Endothelial cell of umbilical vein (primary cell): ENCODE results near the gene SLC34A1. TPM values are rescaled to one million over a fixed set of nuclear protein-coding genes. Genes with fewer than 3 reads are reported as not detected.
A peak's percentile ranks its signal among the peaks of the same experiment; 100 is the strongest.

Source experiments
- BruUV-seq: library from RNA; stranded (reverse); fragments of 400-500 nt; replicated peaks from 2 replicates; lab custom pipeline; 2021; lab: Mats Ljungman, UMichigan
- CTCF ChIA-PET: fragments of 300-600, 350-600 bp; sonication (Branson Sonifier 250); formaldehyde crosslinking; loops from one replicate; lab custom pipeline; 2021; ENCODE audit warnings: antibody characterized with exemption, inconsistent platforms; lab: Charles Lee
- POLR2A ChIA-PET: fragments of 300-600, 350-600 bp; sonication (Branson Sonifier 250); formaldehyde crosslinking; loops from one replicate; lab custom pipeline; 2021; ENCODE audit warnings: antibody characterized with exemption, inconsistent platforms; lab: Charles Lee
- DNase-seq: peaks from one replicate; pipeline ENCODE4 v3.0.0-alpha.2; 2011; ENCODE audit warnings: low read depth, low spot score
- FAIRE-seq: peaks from 2 replicates; lab custom pipeline; 2011; peaks lifted over from hg19 to GRCh38; lab: Jason Lieb, UNC
- H2AFZ ChIP-seq: 2 replicates; pipeline ENCODE4 v1.6.0; 2012; ENCODE audit warnings: low read depth, low read length, control low read depth, inconsistent platforms
- H3K27ac ChIP-seq: 2 replicates; pipeline ENCODE4 v1.5.1; 2011; ENCODE audit warnings: low read depth, mild to moderate bottlenecking, control low read depth, low read length, moderate library complexity; ENCODE audit not compliant: insufficient read depth
- H3K27me3 ChIP-seq, 2 experiments: 2 replicates each; pipeline versions ENCODE4 v1.6.0 to v1.6.1; 2011; ENCODE audit warnings: low read length in 2 of 2, mixed read lengths in 1 of 2; ENCODE audit not compliant: control insufficient read depth in 2 of 2, insufficient read depth in 2 of 2
- H3K36me3 ChIP-seq, 2 experiments: 2 replicates in 1 of 2; 3 replicates in 1 of 2; pipeline ENCODE4 v1.5.1; 2011; ENCODE audit warnings: low read length in 2 of 2, mild to moderate bottlenecking in 1 of 2, moderate library complexity in 1 of 2; ENCODE audit not compliant: control insufficient read depth in 2 of 2, insufficient read depth in 2 of 2; ENCODE audit errors: extremely low read depth in 1 of 2
- H3K4me1 ChIP-seq: 3 replicates; pipeline ENCODE4 v1.5.1; 2011; ENCODE audit warnings: mild to moderate bottlenecking, low read length; ENCODE audit not compliant: control insufficient read depth, insufficient read depth; ENCODE audit errors: extremely low read depth
- H3K4me2 ChIP-seq: 2 replicates; pipeline ENCODE4 v1.6.1; 2011; ENCODE audit warnings: low read length, control low read depth, mixed read lengths; ENCODE audit not compliant: insufficient read depth
- H3K4me3 ChIP-seq, 3 experiments: fragments of 200-600 bp in 1 of 3; sonication (generic), shearing (Covaris generic) in 1 of 3; replicated peaks in 1 of 3; 2 replicates each; pipeline ENCODE4 v1.5.1; 2011 to 2016; ENCODE audit warnings: control low read depth in 3 of 3, low read length in 3 of 3, mild to moderate bottlenecking in 2 of 3, inconsistent platforms in 1 of 3, low read depth in 1 of 3, moderate library complexity in 1 of 3; ENCODE audit not compliant: insufficient read depth in 1 of 3
- H3K79me2 ChIP-seq: 2 replicates; pipeline ENCODE4 v1.6.0; 2012; ENCODE audit warnings: low read length, inconsistent platforms; ENCODE audit not compliant: control insufficient read depth, insufficient read depth
- H3K9ac ChIP-seq: replicated peaks from 2 replicates; pipeline ENCODE3; 2011; ENCODE audit warnings: low read length, control low read depth; ENCODE audit not compliant: insufficient read depth; ENCODE audit errors: extremely low read depth
- H3K9me1 ChIP-seq: replicated peaks from 3 replicates; pipeline ENCODE4 v1.6.0; 2011; ENCODE audit warnings: mild to moderate bottlenecking, low read length; ENCODE audit not compliant: control insufficient read depth, insufficient read depth; ENCODE audit errors: extremely low read depth
- H3K9me3 ChIP-seq: replicated peaks from 2 replicates; pipeline ENCODE4 v1.5.1; 2012; ENCODE audit warnings: low read length, inconsistent platforms; ENCODE audit not compliant: control insufficient read depth, insufficient read depth
- H4K20me1 ChIP-seq: replicated peaks from 2 replicates; pipeline ENCODE3; 2011; ENCODE audit warnings: mild to moderate bottlenecking, low read length; ENCODE audit not compliant: control insufficient read depth, insufficient read depth; ENCODE audit errors: extremely low read depth
- CTCF ChIP-seq, 2 donors: IDR thresholded peaks; 1 replicate in 1 of 2; 2 replicates in 1 of 2; pipeline ENCODE4 v1.5.1; 2011; ENCODE audit warnings: low read length in 2 of 2, mild to moderate bottlenecking in 2 of 2, moderate library complexity in 2 of 2, control low read depth in 1 of 2, inconsistent platforms in 1 of 2, low read depth in 1 of 2; ENCODE audit not compliant: insufficient read depth in 1 of 2; ENCODE audit errors: extremely low read depth in 1 of 2
- EZH2 ChIP-seq: IDR thresholded peaks from 2 replicates; pipeline ENCODE4 v1.6.1; 2012; ENCODE audit warnings: borderline replicate concordance, low read depth, mild to moderate bottlenecking, moderate library complexity, low read length, inconsistent platforms; ENCODE audit not compliant: severe bottlenecking
- FOS ChIP-seq: IDR thresholded peaks from 2 replicates; pipeline ENCODE4 v1.6.1; 2011; ENCODE audit warnings: mild to moderate bottlenecking, low read length, moderate library complexity, borderline replicate concordance; ENCODE audit not compliant: insufficient read depth
- GATA2 ChIP-seq: IDR thresholded peaks from 2 replicates; pipeline ENCODE4 v1.7.0; 2011; ENCODE audit warnings: low read depth, mild to moderate bottlenecking, moderate library complexity, mixed read lengths, low read length; ENCODE audit not compliant: insufficient read length, insufficient read depth
- JUN ChIP-seq: IDR thresholded peaks from 2 replicates; pipeline ENCODE4 v1.6.1; 2011; ENCODE audit warnings: borderline replicate concordance, low read depth; ENCODE audit not compliant: insufficient read length, insufficient read depth
- MAX ChIP-seq: IDR thresholded peaks from 2 replicates; pipeline ENCODE4 v1.6.1; 2011; ENCODE audit not compliant: insufficient read depth, insufficient read length
- MYC ChIP-seq: IDR thresholded peaks from one replicate; pipeline ENCODE4 v1.6.1; 2011; ENCODE audit warnings: mild to moderate bottlenecking, low read depth, low read length
- POLR2A ChIP-seq: IDR thresholded peaks from 2 replicates; pipeline ENCODE4 v1.6.1; 2012; ENCODE audit warnings: low read depth, mild to moderate bottlenecking, control low read depth, low read length
- POLR2AphosphoS5 ChIP-seq: IDR thresholded peaks from 2 replicates; pipeline ENCODE4 v1.6.1; 2012; ENCODE audit warnings: low read depth, mild to moderate bottlenecking, control low read depth, low read length, moderate library complexity; ENCODE audit not compliant: insufficient read depth
- dilution Hi-C: fragments of 300-500 bp; cut with MboI; formaldehyde crosslinking; loops from one replicate; pipeline ENCODE4 v1.15.0; 2019; ENCODE audit warnings: low sequenced_read_pairs; ENCODE audit not compliant: extremely low pct_ligation_motif_present
- intact Hi-C: fragments of 100-400 bp; cut with micrococcal nuclease; formaldehyde crosslinking; loops from one replicate; pipeline ENCODE4 v1.10.0; 2022
- polyA plus RNA-seq, 4 experiments: library from polyadenylated mRNA; depleted of rRNA in 3 of 4; stranded (reverse) in 3 of 4; unstranded in 1 of 4; fragments of >200 nt; gene quantifications; 2 replicates each; pipeline versions ENCODE4 v1.2.1 to v1.2.3, GENCODE V29; 2011 to 2012; ENCODE audit warnings: missing spikeins in 1 of 4
- total RNA-seq: library from RNA; stranded (reverse); gene quantifications from 2 replicates; pipeline ENCODE4 v1.2.3, GENCODE V29; 2021

Gene SLC34A1
- total and polyA plus RNA-seq, 2 donors (not counting 3 experiments of a cell fraction or from before 2014, with no cell fraction given) = not detected

- no peak overlapping the region for H3K4me2 ChIP-seq
- no peaks in the 10 kb centered on the region for H3K9me3 ChIP-seq
- no peaks in the 10 kb centered on the region for H4K20me1 ChIP-seq
- dilution Hi-C loops = no loop called here
- no peak overlapping the region for H3K27ac ChIP-seq
- POLR2A ChIA-PET = no interaction called here
- FAIRE-seq = peak; percentile 40
- no peak overlapping the region for H2AFZ ChIP-seq
- no peak overlapping the region for H3K9ac ChIP-seq
- TF ChIP-seq POLR2A (no peak), GATA2 (no peak)
- H3K9me1 ChIP-seq = no peaks in the 10 kb centered on the region
- CTCF ChIA-PET = no interaction called here
- DNase-seq = no peak
- H3K4me3 ChIP-seq = no peak overlapping the region
- peaks cover 21% of the 10 kb centered on the region for H3K4me1 ChIP-seq
- no peaks in the 10 kb centered on the region for H3K27me3 ChIP-seq
- intact Hi-C loops = no loop called here
- peaks cover 2 to 6% of the 10 kb centered on the region in 2 experiments for H3K36me3 ChIP-seq
- BruUV-seq = no TSS peak
- peaks cover 65% of the 10 kb centered on the region for H3K79me2 ChIP-seq
Observed at GRCh38 chr5:177347699-177348098, 36.5 kb upstream of the SLC34A1 start.

GRCh38 chr5:177349362-177349647 is 34.9 kb upstream of the SLC34A1 start:
- ChIA-PET POLR2A (no interaction called here), CTCF (interaction anchor here (0.6 to 1.0 kb wide), 3 partner anchors 33 to 237 kb away, joined by 3 to 4 read pairs (median 3); no protein-coding TSS in a partner anchor)
- Histone ChIP-seq H3K79me2 (peaks cover 55% of the 10 kb centered on the region), H2AFZ (no peak overlapping the region), H3K4me1 (peaks cover 21% of the 10 kb centered on the region), H3K9me1 (no peaks in the 10 kb centered on the region), H3K4me3 (no peak overlapping the region), H3K27me3 (no peaks in the 10 kb centered on the region), H3K9ac (no peak overlapping the region), H3K27ac (no peak overlapping the region), H3K4me2 (no peak overlapping the region), H3K9me3 (no peaks in the 10 kb centered on the region), H4K20me1 (no peaks in the 10 kb centered on the region), H3K36me3 (peaks cover 2 to 4% of the 10 kb centered on the region in 2 experiments)
- BruUV-seq = no TSS peak
- dilution Hi-C loops (no loop called here), intact Hi-C loops (no loop called here)
- TF ChIP-seq MYC (no peak), FOS (no peak), CTCF (IDR thresholded peaks at IDR 0.05; ENCODE audit: extremely low read depth in 1 of 2, insufficient read depth in 1 of 2, low read depth in 1 of 2, low read length in 2 of 2) (no peak), JUN (no peak), POLR2AphosphoS5 (no peak), GATA2 (no peak), MAX (no peak), POLR2A (no peak), EZH2 (no peak)
- DNase-seq (no peak), FAIRE-seq (no peak)
